ENCODE results near the gene SLMAP. TPM values are rescaled to one million over a fixed set of nuclear protein-coding genes. Genes with fewer than 3 reads are reported as not detected.

Gene SLMAP
- total and polyA plus RNA-seq, 2 of the 13 experiments (the other 11 are each of a cell fraction or from before 2014, with no cell fraction given), result 24.0 to 48.3 TPM

DNA sequence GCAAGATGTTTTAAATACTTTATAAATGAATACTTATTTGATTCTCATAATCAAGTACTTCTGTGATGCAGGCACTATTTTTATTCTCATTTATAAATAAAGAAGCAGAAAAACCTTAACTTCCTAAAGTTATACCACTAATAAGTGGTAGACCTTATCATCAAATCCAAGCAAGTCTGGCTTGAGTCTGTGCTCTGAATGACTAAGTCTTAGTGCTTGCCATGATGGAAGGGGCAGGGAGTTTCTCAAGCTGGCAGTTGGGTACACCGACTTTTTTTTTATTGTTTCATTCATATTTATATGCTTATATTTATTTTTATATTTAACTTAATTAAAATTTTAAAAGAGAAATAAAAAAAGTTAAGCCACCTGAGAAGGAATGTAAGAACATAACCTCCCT lies 23.6 kb downstream of the SLMAP start (continued):
- TF ChIP-seq, protein P1, sequence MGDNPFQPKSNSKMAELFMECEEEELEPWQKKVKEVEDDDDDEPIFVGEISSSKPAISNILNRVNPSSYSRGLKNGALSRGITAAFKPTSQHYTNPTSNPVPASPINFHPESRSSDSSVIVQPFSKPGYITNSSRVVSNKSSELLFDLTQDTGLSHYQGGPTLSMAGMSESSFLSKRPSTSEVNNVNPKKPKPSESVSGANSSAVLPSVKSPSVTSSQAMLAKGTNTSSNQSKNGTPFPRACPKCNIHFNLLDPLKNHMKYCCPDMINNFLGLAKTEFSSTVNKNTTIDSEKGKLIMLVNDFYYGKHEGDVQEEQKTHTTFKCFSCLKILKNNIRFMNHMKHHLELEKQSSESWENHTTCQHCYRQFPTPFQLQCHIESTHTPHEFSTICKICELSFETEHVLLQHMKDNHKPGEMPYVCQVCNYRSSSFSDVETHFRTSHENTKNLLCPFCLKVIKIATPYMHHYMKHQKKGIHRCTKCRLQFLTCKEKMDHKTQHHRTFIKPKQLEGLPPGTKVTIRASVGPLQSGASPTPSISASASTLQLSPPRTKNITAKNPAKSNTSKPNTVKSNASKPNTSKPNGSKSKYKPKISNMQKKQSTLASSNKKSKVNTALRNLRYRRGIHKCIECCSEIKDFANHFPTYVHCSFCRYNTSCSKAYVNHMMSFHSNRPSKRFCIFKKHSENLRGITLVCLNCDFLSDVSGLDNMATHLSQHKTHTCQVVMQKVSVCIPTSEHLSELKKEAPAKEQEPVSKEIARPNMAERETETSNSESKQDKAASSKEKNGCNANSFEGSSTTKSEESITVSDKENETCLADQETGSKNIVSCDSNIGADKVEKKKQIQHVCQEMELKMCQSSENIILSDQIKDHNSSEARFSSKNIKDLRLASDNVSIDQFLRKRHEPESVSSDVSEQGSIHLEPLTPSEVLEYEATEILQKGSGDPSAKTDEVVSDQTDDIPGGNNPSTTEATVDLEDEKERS (CRISPR knock-in tag; IDR thresholded peaks at IDR 0.05), result no peak
- no peak for TF ChIP-seq SATB2 (CRISPR knock-in tag; IDR thresholded peaks at IDR 0.05)
- TF ChIP-seq, protein P2, sequence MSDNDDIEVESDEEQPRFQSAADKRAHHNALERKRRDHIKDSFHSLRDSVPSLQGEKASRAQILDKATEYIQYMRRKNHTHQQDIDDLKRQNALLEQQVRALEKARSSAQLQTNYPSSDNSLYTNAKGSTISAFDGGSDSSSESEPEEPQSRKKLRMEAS (IDR thresholded peaks at IDR 0.05), result no peak
- no peak for TF ChIP-seq ZNF121 (CRISPR knock-in tag; IDR thresholded peaks at IDR 0.05)
- TF ChIP-seq SNRNP70 (IDR thresholded peaks at IDR 0.05; ENCODE audit: low read depth, low read length), result no peak
- no peak for TF ChIP-seq MATR3 (CRISPR knock-in tag; IDR thresholded peaks at IDR 0.05)
- no peak for TF ChIP-seq MBNL3 (CRISPR knock-in tag; conservative IDR thresholded peaks at IDR 0.05)

DNA sequence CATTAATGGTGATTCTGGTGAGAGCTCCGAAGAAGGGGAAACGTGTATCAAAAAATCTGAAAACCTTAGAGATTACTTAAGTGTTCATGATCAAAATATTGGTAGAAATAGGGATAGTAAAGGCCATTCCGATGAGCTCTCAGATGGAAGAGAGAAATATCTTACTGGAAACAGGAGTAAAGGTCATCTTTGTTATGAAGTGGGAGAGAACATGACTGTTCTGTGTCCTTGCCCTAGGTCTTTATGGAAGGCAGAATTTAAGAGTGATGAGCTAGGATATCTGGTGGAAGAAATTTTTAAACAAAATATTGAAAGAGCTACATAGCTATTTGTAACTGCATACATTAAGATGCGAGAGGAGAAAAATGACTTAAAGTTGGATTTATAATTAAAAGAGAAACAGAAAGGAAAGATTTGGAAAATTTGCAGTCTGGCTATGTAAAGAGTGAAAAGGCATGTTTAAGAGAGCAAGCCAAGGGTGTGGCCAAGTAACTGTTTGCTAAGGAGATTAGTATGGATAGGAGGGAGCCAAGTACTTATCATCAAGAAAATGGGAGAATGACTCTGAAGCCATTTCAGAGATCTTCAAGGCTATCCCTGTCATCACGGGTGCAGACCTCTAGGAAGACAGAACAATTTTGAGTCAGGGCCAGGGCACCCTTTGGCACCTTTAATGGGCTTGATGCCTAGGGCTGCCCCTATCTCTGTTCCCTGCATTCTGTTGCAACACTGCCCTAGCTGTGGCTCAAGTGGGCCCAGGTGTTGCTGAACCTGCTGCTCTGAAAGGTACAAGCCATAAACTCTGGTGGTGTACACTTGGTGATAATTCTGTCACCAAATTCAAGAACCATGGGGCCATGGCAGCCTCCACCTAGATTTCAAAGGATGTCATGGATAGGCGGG lies 27.3 kb downstream of the SLMAP start:
- ChIA-PET CTCF (ENCODE audit: low intra/inter-chr PET ratio, low total read pairs) (no interaction called here), POLR2A (interaction anchor here (0.6 to 0.9 kb wide), 2 partner anchors 44 to 791 kb away, joined by 3 to 4 read pairs; no protein-coding TSS in a partner anchor)
- in situ Hi-C loops (cut with HindIII; ENCODE audit: extremely low pct_ligation_motif_present, low pct_unique_long_range_greater_than_20kb), result no loop called here
- Histone ChIP-seq H3K79me2 (ENCODE audit: insufficient read depth, low read length) (peaks cover 84% of the 10 kb centered on the region), H3K27me3 (ENCODE audit: control insufficient read depth in 1 of 2, insufficient read depth in 2 of 2, low read length in 2 of 2) (no peaks in the 10 kb centered on the region), H2AFZ (ENCODE audit: low read length) (no peak overlapping the region), H3K36me3 (replicated peaks in 1 of 2; ENCODE audit: control insufficient read depth in 1 of 2, insufficient read depth in 2 of 2, low read length in 2 of 2) (peaks cover 0 to 3% of the 10 kb centered on the region in 2 experiments; a peak in 3 of 5 replicates), H3K4me3 (replicated peaks in 1 of 3; ENCODE audit: insufficient read depth in 1 of 3, low read depth in 2 of 3, low read length in 3 of 3) (no peak overlapping the region), H3K4me1 (ENCODE audit: insufficient read depth, low read length) (peaks cover 38% of the 10 kb centered on the region), H3K27ac (ENCODE audit: extremely low read length, insufficient read depth, low read length) (no peak overlapping the region), H3K4me2 (ENCODE audit: low read depth, low read length) (no peak overlapping the region), H4K20me1 (ENCODE audit: insufficient read depth, low read length) (no peaks in the 10 kb centered on the region), H3K9me3 (ENCODE audit: low read length) (no peaks in the 10 kb centered on the region), H3K9ac (ENCODE audit: insufficient read depth, low read depth, low read length) (no peak overlapping the region)
- WGBS (ENCODE audit: low lambda C conversion rate), result 90% methylated on average over 6 of the region's 6 CpGs
- ATAC-seq (no peak; the same call in 2 of the 3 replicates), DNase-seq (ENCODE audit: low spot score) (no peak), FAIRE-seq (no peak)
- BruUV-seq (replicated peaks), result no TSS peak
- TF ChIP-seq, protein P3, sequence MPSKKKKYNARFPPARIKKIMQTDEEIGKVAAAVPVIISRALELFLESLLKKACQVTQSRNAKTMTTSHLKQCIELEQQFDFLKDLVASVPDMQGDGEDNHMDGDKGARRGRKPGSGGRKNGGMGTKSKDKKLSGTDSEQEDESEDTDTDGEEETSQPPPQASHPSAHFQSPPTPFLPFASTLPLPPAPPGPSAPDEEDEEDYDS (CRISPR knock-in tag; IDR thresholded peaks at IDR 0.05), result no peak
- TF ChIP-seq ZNF350 (CRISPR knock-in tag; IDR thresholded peaks at IDR 0.05; ENCODE audit: borderline replicate concordance, low read depth) (no peak), PPARG (CRISPR knock-in tag; conservative IDR thresholded peaks at IDR 0.05) (peak; percentile 73; the same call in 1 of the 2 replicates)
- TF ChIP-seq, protein P4, sequence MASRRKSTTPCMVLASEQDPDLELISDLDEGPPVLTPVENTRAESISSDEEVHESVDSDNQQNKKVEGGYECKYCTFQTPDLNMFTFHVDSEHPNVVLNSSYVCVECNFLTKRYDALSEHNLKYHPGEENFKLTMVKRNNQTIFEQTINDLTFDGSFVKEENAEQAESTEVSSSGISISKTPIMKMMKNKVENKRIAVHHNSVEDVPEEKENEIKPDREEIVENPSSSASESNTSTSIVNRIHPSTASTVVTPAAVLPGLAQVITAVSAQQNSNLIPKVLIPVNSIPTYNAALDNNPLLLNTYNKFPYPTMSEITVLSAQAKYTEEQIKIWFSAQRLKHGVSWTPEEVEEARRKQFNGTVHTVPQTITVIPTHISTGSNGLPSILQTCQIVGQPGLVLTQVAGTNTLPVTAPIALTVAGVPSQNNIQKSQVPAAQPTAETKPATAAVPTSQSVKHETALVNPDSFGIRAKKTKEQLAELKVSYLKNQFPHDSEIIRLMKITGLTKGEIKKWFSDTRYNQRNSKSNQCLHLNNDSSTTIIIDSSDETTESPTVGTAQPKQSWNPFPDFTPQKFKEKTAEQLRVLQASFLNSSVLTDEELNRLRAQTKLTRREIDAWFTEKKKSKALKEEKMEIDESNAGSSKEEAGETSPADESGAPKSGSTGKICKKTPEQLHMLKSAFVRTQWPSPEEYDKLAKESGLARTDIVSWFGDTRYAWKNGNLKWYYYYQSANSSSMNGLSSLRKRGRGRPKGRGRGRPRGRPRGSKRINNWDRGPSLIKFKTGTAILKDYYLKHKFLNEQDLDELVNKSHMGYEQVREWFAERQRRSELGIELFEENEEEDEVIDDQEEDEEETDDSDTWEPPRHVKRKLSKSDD (CRISPR knock-in tag; IDR thresholded peaks at IDR 0.05; ENCODE audit: low read depth), result no peak
- intact Hi-C loops (cut with micrococcal nuclease; ENCODE audit: unreplicated experiment), result no loop called here
